ENCODE results near the gene LBHD2. TPM values are rescaled to one million over a fixed set of nuclear protein-coding genes. Genes with fewer than 3 reads are reported as not detected.
"Not testable (repeated sequence)": the region's sequence is repeated elsewhere in the genome, so short reads cannot be mapped to it uniquely, and the experiment has no call there.

Gene LBHD2
- total RNA-seq, 1 donor from 2014 or later, result not detected

DNA sequence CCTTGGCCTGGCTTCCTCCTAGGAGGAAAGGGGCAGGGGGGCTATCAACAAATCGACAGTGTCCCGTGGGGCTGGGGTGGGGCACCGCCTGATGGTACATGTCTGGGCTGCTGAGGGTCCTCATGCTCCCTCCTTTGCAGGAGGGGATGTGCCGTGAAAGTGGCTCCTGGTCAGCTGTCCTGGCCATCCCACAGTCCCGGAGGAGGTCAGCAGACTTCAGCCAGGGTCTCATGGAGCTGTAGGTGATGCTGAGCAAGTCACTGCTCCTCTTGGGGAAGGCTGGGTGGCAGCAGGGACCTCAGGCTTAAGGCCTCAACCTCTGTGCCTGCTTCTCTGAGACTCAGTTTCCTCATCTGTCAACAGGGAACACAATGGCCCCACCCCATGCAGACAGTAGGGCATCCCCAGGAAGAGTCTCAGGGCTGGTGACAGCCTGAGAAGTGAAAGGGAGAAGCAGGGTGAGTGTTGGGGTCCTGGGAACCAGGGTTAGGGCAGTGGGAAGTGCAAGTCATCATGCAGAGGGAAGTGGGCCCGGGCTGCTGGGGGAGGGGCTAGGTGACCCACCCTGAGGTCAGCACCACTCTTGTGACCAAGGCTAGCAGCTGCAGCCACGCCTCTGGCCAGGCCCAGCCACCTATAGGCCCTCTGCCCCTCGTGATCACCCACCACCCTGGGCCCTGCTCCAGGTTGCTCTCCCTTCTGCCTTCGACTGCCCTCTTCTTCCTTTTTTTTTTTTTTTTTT lies 34.8 kb downstream of the LBHD2 start:
- no peak for DNase-seq (ENCODE audit: extremely low spot score in 2 of 2)
- intact Hi-C loops (cut with DNase I), result no loop called here
- Histone ChIP-seq H3K36me3 (no peaks in the 10 kb centered on the region), H3K4me1 (peaks cover 64% of the 10 kb centered on the region), H3K27ac (peak overlapping the region; percentile 76), H3K27me3 (no peaks in the 10 kb centered on the region), H3K9me3 (no peaks in the 10 kb centered on the region), H3K4me3 (no peak overlapping the region)
- TF ChIP-seq CTCF (IDR thresholded peaks at IDR 0.05), result no peak
- TF ChIP-seq POLR2AphosphoS5 (IDR thresholded peaks at IDR 0.05; ENCODE audit: insufficient read depth in 1 of 2, low read depth in 1 of 2), result no peak
- no peak for TF ChIP-seq POLR2A (IDR thresholded peaks at IDR 0.05)

DNA sequence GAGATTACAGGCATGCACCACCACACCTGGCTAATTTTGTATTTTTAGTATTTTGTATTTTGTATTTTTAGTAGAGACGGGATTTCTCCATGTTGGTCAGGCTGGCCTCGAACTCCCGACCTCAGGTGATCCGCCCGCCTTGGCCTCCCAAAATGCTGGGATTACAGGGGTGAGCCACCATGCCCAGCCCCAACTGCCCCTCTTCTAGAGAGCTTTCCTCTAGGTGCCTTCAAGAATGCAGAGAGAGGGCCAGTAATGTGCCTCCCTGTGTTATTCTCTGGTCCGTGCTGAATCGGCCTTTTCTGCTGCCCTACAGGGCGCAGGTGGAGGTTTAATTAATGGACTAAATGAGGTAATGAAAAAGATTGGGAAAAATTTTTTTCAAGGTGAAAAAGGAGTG lies 35.5 kb downstream of the LBHD2 start:
- H3K27me3 ChIP-seq; DNase-seq (ENCODE audit: extremely low spot score in 2 of 2); H3K36me3 ChIP-seq; intact Hi-C loops (cut with DNase I); H3K9me3 ChIP-seq; H3K4me3 ChIP-seq: not testable (repeated sequence)
- peaks cover 64% of the 10 kb centered on the region for H3K4me1 ChIP-seq
- H3K27ac ChIP-seq, result peak overlapping the region; percentile 25

- TF ChIP-seq CTCF (IDR thresholded peaks at IDR 0.05) (no peak), POLR2A (IDR thresholded peaks at IDR 0.05) (no peak)
These were observed 37.3 kb downstream of the LBHD2 start for GRCh38 chr14:103121121-103121845.

GRCh38 chr14:103121846-103122584 lies 38.0 kb downstream of the LBHD2 start:
- TF ChIP-seq POLR2AphosphoS5 (IDR thresholded peaks at IDR 0.05; ENCODE audit: insufficient read depth in 1 of 2, low read depth in 1 of 2), result peak in 1 of 2 donors; percentile 83
- TF ChIP-seq CTCF (IDR thresholded peaks at IDR 0.05), result no peak
- TF ChIP-seq POLR2A (IDR thresholded peaks at IDR 0.05), result no peak
- Histone ChIP-seq H3K4me1 (peaks cover 73% of the 10 kb centered on the region), H3K27ac (peak overlapping the region; percentile 93), H3K27me3 (no peaks in the 10 kb centered on the region), H3K36me3 (no peaks in the 10 kb centered on the region), H3K9me3 (no peaks in the 10 kb centered on the region), H3K4me3 (peak overlapping the region; percentile 53 to 59)
- intact Hi-C loops (cut with DNase I), result loop anchor here (5.0 kb wide), 2 partner anchors 85 to 265 kb away; partner anchors contain the start of gene MARK3
- peak in 1 of 2 donors; percentile 97 for DNase-seq (ENCODE audit: extremely low spot score in 2 of 2)

More at GRCh38 chr14:103121121-103121845, 37.3 kb downstream of the LBHD2 start:
- H3K27ac ChIP-seq, result peak overlapping the region; percentile 93
- no peaks in the 10 kb centered on the region for H3K36me3 ChIP-seq
- H3K4me3 ChIP-seq, result peak overlapping the region; percentile 53 to 59
- H3K27me3 ChIP-seq, result no peaks in the 10 kb centered on the region
- intact Hi-C loops (cut with DNase I), result loop anchor here (5.0 kb wide), 2 partner anchors 86 to 266 kb away; partner anchors contain the start of gene MARK3
- H3K4me1 ChIP-seq, result peaks cover 68% of the 10 kb centered on the region
- no peak for DNase-seq (ENCODE audit: extremely low spot score in 2 of 2)
- H3K9me3 ChIP-seq, result no peaks in the 10 kb centered on the region

GRCh38 chr14:103122585-103122946 lies 38.6 kb downstream of the LBHD2 start:
- H3K9me3 ChIP-seq, result no peaks in the 10 kb centered on the region
- peaks cover 77% of the 10 kb centered on the region for H3K4me1 ChIP-seq
- H3K36me3 ChIP-seq, result no peaks in the 10 kb centered on the region
- TF ChIP-seq CTCF (IDR thresholded peaks at IDR 0.05) (no peak), POLR2AphosphoS5 (IDR thresholded peaks at IDR 0.05; ENCODE audit: insufficient read depth in 1 of 2, low read depth in 1 of 2) (no peak)
- no peaks in the 10 kb centered on the region for H3K27me3 ChIP-seq
- H3K27ac ChIP-seq, result peak overlapping the region; percentile 93
- H3K4me3 ChIP-seq, result peak overlapping the region; percentile 53 to 59
- DNase-seq (ENCODE audit: extremely low spot score in 2 of 2), result no peak
- intact Hi-C loops (cut with DNase I), result loop anchor here (5.0 kb wide), 2 partner anchors 85 to 265 kb away; partner anchors contain the start of gene MARK3

Measured in vagina (tissue), 2 donors.